Ramos (cell line): ENCODE measurements around the gene VSIR.

Experiments used
- in situ Hi-C: fragments of 300-500 bp; cut with MboI; formaldehyde crosslinking; loops from one replicate; pipeline ENCODE4 v1.14.3; 2022; ENCODE audit warnings: low sequenced_read_pairs; ENCODE audit not compliant: unreplicated experiment

The VSIR gene

GRCh38 chr10:71737001-71737833 lies 36.1 kb downstream of the VSIR start:
- in situ Hi-C loops: loop anchor here (25.0 kb wide), 1 partner anchor 1250 kb away; the partner anchor contains the start of gene PALD1

- in situ Hi-C loops: loop anchor here (25.0 kb wide), 1 partner anchor 1249 kb away; the partner anchor contains the start of gene PALD1
Observed at GRCh38 chr10:71736570-71736952, 36.8 kb downstream of the VSIR start.

- in situ Hi-C loops: loop anchor here (25.0 kb wide), 1 partner anchor 1249 kb away; the partner anchor contains the start of gene PALD1
Observed at GRCh38 chr10:71735709-71736569, 37.4 kb downstream of the VSIR start.

GRCh38 chr10:71734797-71735196 lies 38.5 kb downstream of the VSIR start:
- in situ Hi-C loops: loop anchor here (25.0 kb wide), 1 partner anchor 1247 kb away; the partner anchor contains the start of gene PALD1

DNA sequence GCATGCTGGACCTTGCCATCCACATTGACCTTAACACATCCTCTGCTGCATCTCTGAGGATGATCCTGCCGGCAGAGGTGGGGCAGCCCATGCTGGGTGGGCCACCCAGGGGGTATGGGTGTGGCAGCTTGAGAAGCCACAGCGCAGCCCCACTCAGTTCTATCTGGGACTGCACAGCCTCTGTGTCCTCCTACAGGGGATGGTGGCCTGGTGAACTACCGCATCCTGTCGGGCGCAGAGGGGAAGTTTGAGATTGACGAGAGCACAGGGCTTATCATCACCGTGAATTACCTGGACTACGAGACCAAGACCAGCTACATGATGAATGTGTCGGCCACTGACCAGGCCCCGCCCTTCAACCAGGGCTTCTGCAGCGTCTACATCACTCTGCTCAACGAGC lies 41.5 kb downstream of the VSIR start:
- in situ Hi-C loops: loop anchor here (25.0 kb wide), 1 partner anchor 1244 kb away; the partner anchor contains the start of gene PALD1

DNA sequence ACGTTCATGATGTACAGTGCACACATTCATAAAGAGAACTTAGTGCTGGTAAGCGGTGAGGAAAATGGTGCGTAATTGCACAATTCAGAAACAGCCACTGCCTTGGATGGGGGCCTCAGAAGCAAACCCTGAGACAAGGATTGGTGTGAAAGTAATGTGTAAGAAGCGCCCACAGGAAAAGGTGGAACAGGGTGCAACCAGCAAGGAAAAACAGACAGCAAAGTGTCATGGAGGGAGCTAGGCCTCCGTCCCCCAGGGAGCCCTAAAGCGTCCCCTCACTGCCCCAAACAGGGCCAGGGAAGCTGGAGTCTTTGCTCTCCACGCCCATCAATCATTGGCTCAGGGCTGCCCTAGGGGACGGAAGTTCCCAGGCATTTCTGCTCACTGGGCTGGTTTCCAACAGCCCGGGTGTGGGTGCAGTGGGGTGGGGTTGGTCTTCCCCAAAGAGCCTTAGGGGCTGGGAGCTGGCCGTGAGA lies 44.1 kb downstream of the VSIR start:
- in situ Hi-C loops: loop anchor here (25.0 kb wide), 1 partner anchor 1242 kb away; the partner anchor contains the start of gene PALD1

GRCh38 chr10:71727738-71728737 lies 45.3 kb downstream of the VSIR start:
- in situ Hi-C loops: loop anchor here (25.0 kb wide), 1 partner anchor 1241 kb away; the partner anchor contains the start of gene PALD1

DNA sequence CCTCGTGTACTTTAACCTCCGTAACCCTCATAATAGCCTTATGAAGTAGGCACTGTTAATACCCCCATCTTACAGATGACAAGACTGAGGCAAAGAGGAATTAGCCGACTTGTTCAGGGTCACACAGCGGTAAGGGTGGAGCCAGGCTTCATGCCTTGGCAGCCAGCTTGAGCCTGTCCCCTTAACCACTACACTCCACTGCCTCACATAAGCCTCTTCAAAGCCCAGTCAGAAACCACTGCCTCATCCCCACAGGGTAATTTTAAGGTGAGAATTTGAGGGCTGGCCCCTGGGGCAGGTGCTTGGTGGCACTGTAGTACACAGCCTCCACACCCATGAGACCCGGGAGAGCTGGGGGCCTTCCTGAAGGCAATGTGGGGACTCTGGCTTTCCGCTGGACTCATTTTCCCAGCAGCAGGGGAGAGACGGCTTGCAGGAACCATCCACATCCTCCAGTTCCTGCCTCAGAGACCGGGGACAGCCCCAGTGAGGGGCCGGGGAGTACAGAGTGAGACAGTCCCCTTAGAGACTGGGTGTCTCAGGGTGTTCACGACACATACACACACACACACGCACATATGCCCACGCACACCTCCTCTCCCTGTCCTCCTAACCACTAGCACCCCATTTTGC lies 46.1 kb downstream of the VSIR start:
- in situ Hi-C loops: loop anchor here (25.0 kb wide), 1 partner anchor 1240 kb away; the partner anchor contains the start of gene PALD1

DNA sequence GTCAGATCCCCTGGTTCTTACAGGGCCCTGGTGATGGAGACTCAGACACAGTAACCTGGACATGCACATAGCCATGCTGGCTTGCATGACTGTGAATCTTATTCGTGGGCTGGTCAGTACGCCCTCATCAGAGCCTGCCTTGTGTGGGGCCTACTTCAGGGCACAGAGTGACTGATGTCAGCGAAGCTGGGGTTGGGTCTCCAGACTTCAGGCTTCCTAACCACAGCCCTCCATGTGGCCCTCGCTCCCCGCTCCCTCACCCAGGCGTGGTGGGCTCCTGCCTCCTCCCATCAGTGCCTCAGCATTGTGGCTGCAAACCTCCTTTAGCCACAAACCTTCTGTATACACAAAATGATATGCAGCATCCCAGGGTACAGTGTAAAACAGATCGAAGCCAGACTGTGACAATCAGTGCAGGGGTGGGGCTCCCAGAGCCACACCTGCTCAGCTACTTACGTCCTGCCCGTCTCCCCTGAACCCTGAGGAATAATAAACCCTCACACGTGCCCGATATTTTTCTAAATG lies 46.7 kb downstream of the VSIR start:
- in situ Hi-C loops: loop anchor here (25.0 kb wide), 1 partner anchor 1239 kb away; the partner anchor contains the start of gene PALD1

- in situ Hi-C loops: loop anchor here (25.0 kb wide), 1 partner anchor 1239 kb away; the partner anchor contains the start of gene PALD1
Observed at GRCh38 chr10:71725998-71726579, 47.2 kb downstream of the VSIR start.

DNA sequence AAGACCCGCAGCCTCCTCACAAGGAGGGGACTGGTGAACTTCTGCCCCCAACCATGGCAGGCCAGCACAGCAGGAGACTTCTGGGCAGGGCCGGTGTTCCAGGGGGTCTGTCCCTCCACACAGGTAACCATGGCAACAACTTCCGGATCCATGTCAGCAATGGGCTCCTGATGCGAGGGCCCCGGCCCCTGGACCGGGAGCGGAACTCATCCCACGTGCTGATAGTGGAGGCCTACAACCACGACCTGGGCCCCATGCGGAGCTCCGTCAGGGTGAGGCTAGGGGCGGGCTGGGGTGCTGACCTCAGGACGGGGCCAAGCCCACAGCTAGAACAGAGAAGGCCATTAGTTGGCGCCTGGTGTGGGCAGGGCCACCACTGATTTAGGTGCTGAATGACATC lies 48.1 kb downstream of the VSIR start:
- in situ Hi-C loops: loop anchor here (25.0 kb wide), 1 partner anchor 1238 kb away; the partner anchor contains the start of gene PALD1

DNA sequence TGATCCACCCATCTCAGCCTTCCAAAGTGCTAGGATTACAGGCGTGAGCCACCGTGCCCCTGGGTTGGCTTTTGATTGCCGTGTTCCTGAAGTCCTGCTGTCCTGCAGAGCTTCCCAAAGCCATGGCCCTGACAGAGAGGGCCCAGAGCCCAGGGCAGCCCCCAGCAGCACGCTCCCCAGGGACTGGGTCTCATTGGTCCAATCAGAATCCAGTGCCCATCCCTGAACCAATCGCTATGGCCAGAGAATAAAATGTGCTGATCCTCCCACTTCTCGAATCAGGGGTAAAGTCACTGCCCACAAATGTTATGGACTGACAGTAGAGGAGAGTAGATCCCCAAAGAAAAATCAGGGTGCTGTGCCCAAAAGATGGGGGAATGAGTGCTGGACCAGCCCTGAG lies 48.8 kb downstream of the VSIR start:
- in situ Hi-C loops: no loop called here

GRCh38 chr10:71723311-71723710 lies 50.0 kb downstream of the VSIR start:
- in situ Hi-C loops: no loop called here

- in situ Hi-C loops: no loop called here
Observed at GRCh38 chr10:71722849-71723248, 50.5 kb downstream of the VSIR start.

- in situ Hi-C loops: no loop called here
Observed at GRCh38 chr10:71721313-71721712, 52.0 kb downstream of the VSIR start.

GRCh38 chr10:71720288-71720687 lies 53.0 kb downstream of the VSIR start:
- in situ Hi-C loops: no loop called here

- in situ Hi-C loops: no loop called here
Observed at GRCh38 chr10:71719464-71720201, 53.7 kb downstream of the VSIR start, which contains the start of gene C10orf105. TSS of gene C10orf105 (minus strand) at chr10:71719778. CDS start at chr10:71716337, 3,441 bp downstream.
